GM20000 (cell line): ENCODE data around the gene SKI.

Experiments used
- DNase-seq: peaks from one replicate; pipeline ENCODE4 v3.0.0; 2012; ENCODE audit warnings: low spot score
- TF ChIP-seq, protein P1 (sequence below): IDR thresholded peaks from 2 replicates; pipeline ENCODE4 v1.5.1; 2012; ENCODE audit warnings: mild to moderate bottlenecking, control low read depth; ENCODE audit errors: extremely low read depth, missing control alignments

Gene SKI

GRCh38 chr1:2253036-2253796, 25.1 kb downstream of the SKI start:
- no peak for DNase-seq
- TF ChIP-seq, protein P1, sequence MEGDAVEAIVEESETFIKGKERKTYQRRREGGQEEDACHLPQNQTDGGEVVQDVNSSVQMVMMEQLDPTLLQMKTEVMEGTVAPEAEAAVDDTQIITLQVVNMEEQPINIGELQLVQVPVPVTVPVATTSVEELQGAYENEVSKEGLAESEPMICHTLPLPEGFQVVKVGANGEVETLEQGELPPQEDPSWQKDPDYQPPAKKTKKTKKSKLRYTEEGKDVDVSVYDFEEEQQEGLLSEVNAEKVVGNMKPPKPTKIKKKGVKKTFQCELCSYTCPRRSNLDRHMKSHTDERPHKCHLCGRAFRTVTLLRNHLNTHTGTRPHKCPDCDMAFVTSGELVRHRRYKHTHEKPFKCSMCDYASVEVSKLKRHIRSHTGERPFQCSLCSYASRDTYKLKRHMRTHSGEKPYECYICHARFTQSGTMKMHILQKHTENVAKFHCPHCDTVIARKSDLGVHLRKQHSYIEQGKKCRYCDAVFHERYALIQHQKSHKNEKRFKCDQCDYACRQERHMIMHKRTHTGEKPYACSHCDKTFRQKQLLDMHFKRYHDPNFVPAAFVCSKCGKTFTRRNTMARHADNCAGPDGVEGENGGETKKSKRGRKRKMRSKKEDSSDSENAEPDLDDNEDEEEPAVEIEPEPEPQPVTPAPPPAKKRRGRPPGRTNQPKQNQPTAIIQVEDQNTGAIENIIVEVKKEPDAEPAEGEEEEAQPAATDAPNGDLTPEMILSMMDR = no peak

- DNase-seq = no peak
Observed at GRCh38 chr1:2253797-2254480, 25.8 kb downstream of the SKI start.

DNA sequence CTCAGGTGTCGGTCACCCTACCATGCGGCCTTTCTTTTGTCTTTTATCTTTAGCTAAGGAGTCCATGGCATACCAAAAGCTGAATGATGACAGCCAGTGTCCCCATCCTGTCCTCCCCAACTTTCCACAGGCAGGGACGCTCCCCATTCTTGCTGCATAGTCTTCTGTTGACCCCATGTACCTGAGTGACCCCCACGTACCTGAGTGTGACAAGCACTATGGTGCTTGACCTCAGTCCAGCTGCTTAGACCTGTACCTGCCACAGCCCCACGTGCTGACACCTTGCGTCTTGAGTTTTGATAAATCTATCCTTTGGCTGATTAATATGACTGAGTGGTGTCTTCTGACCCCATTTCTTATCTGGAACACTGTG, 26.9 kb downstream of the SKI start:
- DNase-seq = no peak
- TF ChIP-seq, protein P1 = no peak

More at GRCh38 chr1:2253797-2254480, 25.8 kb downstream of the SKI start:
- TF ChIP-seq, protein P1 = no peak

DNA sequence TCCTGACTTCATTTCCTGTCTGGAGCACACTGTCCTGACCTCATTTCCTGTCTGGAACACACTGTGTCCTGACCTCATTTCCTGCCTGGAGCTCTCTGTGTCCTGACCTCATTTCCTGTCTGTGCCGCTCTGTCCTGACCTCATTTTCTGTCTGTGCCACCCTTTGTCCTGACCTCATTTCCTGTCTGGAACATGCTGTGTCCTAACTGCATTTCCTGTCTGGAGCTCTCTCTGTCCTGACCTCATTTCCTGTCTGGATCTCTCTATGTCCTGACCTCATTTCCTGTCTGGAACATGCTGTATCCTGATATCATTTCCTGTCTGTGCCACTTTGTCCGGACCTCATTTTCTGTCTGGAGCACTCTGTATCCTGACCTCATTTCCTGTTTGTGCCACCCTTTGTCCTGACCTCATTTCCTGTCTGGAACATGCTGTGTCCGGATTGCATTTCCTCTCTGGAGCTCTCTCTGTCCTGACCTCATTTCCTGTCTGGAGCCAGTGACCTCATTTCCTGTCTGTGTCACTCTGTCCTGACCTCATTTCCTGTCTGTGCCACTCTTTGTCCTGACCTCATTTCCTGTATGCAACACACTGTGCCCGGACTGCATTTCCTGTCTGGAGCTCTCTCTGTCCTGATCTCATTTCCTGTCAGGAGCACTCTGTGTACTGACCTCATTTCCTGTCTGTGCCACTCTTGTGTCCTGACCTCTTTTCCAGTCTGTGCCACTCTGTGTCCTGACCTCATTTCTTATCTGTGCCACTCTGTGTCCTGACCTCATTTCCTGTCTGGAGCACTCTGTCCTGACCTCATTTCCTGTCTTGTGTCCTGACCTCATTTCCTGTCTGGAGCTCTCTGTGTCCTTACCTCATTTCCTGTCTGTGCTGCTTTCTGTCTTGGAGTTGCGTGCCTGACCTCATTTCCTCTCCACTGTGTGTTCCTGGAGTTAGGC, 27.6 kb downstream of the SKI start:
- TF ChIP-seq, protein P1 = no peak
- peak; percentile 69 for DNase-seq

GRCh38 chr1:2256435-2257244, 28.5 kb downstream of the SKI start:
- TF ChIP-seq, protein P1 = no peak
- no peak for DNase-seq

GRCh38 chr1:2257245-2257627, 29.1 kb downstream of the SKI start:
- TF ChIP-seq, protein P1 = no peak
- no peak for DNase-seq
